GM13977 (cell line): ENCODE data around the gene ANP32B.

Experiments
- DNase-seq: peaks from one replicate; pipeline ENCODE4 v3.0.0; 2012; ENCODE audit warnings: low spot score
- CTCF ChIP-seq: IDR thresholded peaks from 2 replicates; pipeline ENCODE4 v1.5.1; 2012; ENCODE audit warnings: mild to moderate bottlenecking, control low read depth; ENCODE audit not compliant: insufficient read depth; ENCODE audit errors: extremely low read depth, missing control alignments
- in situ Hi-C: fragments of 300-500 bp; cut with MboI; formaldehyde crosslinking; loops from one replicate; pipeline ENCODE4 v1.12.0; 2022; ENCODE audit warnings: low sequenced_read_pairs, low pct_unique_long_range_greater_than_20kb, mixed read lengths, inconsistent platforms; ENCODE audit not compliant: unreplicated experiment

The ANP32B gene

GRCh38 chr9:98038958-98039357 lies 55.8 kb downstream of the ANP32B start:
- in situ Hi-C loops: no loop called here
- DNase-seq: no peak
- TF ChIP-seq CTCF: no peak

GRCh38 chr9:98039607-98040017 lies 56.5 kb downstream of the ANP32B start:
- no peak for TF ChIP-seq CTCF
- in situ Hi-C loops: no loop called here

GRCh38 chr9:98040212-98040611 lies 57.1 kb downstream of the ANP32B start:
- no peak for TF ChIP-seq CTCF
- no peak for DNase-seq
- in situ Hi-C loops: no loop called here

More at GRCh38 chr9:98039607-98040017, 56.5 kb downstream of the ANP32B start:
- DNase-seq: no peak

- TF ChIP-seq CTCF: no peak
- in situ Hi-C loops: no loop called here
- no peak for DNase-seq
Observed at GRCh38 chr9:98043915-98044314, 60.8 kb downstream of the ANP32B start.

GRCh38 chr9:98045234-98046179 lies 62.4 kb downstream of the ANP32B start:
- TF ChIP-seq CTCF: peak; percentile 14
- no peak for DNase-seq
- in situ Hi-C loops: no loop called here

- in situ Hi-C loops: no loop called here
- DNase-seq: no peak
- no peak for TF ChIP-seq CTCF
Observed at GRCh38 chr9:98046180-98046543, 63.0 kb downstream of the ANP32B start.
